ENCODE measurements around the gene USP33. TPM values are rescaled to one million over a fixed set of nuclear protein-coding genes. Genes with fewer than 3 reads are reported as not detected.

Gene USP33
- total RNA-seq, 4 donors from 2014 or later: 126 to 175 (median 142) TPM

DNA sequence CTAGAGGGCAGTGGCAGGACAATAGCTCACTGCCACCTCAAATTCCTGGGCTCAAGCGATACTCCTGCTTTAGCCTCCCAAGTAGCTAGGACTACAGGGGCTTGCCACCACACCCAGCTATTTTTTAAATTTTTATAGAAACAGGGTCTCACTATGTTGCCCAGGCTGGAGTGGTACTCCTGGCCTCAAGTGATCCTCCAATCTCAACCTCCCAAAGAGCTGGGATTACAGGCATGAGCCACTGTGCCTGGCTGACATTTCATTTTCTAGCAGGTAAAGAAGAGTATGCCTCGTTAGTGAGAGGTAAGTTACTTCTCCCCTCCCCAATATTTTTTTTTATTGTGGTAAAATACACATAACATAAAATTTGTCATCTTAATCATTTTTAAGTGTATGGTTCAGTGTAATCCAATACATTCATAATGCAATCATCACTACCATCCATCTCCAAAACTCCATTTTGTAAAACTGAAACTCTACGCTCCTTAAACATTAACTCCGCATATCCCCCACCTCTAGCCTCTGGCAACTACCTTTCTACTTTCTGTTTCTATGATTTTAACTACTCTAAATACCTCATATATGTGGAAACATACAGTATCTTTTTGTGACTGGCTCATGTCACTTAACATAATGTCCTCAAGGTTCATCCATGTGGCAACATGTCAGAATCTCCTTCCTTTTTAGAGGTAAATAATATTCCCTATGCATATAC lies 99.6 kb downstream of the USP33 start:
- TF ChIP-seq, protein P1, sequence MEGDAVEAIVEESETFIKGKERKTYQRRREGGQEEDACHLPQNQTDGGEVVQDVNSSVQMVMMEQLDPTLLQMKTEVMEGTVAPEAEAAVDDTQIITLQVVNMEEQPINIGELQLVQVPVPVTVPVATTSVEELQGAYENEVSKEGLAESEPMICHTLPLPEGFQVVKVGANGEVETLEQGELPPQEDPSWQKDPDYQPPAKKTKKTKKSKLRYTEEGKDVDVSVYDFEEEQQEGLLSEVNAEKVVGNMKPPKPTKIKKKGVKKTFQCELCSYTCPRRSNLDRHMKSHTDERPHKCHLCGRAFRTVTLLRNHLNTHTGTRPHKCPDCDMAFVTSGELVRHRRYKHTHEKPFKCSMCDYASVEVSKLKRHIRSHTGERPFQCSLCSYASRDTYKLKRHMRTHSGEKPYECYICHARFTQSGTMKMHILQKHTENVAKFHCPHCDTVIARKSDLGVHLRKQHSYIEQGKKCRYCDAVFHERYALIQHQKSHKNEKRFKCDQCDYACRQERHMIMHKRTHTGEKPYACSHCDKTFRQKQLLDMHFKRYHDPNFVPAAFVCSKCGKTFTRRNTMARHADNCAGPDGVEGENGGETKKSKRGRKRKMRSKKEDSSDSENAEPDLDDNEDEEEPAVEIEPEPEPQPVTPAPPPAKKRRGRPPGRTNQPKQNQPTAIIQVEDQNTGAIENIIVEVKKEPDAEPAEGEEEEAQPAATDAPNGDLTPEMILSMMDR (IDR thresholded peaks at IDR 0.05; ENCODE audit: low read depth): no peak

DNA sequence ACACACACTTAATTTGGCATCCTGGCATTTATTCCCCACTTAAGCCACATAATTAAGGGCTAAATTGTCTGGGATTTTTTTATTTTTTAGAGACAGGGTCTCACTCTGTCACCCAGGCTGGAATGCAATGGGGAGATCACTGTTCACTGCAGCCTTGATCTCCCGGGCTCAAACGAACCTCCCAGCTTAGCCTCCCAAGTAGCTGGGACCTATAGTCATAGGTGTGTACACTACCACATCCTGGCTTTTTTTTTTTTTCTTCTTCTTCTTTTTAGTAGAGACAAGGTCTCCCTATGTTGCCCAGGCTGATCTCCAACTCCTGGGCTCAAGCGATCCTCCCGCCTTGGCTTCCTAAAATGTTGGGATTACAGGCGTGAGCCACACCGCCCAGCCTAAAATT lies 101.4 kb downstream of the USP33 start:
- TF ChIP-seq, protein P1 (IDR thresholded peaks at IDR 0.05; ENCODE audit: low read depth): no peak

DNA sequence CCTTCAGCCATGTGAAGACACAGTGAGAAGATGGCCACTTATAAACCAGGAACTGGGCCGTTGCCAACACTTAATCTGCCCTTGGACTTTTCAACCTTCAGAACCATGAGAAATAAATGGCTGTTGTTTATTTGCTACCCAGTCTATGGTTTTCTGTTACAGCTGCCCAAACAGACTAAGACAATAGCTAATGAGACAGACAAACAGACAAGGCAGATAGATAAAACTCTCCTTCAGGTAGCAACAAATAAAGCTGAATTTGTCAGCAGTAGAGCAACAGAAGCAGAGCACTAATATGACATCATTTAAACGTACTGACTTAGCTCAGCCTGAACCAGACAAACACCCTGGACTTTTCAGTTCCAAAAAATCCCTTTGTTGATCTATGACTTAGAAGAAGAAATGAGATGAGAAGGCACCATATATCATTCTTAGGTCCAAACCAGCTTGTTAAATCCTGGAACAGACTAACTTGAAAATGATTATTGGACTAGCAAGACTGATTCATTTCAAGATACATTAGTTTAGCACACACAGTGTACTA lies 104.1 kb downstream of the USP33 start:
- TF ChIP-seq, protein P1 (IDR thresholded peaks at IDR 0.05; ENCODE audit: low read depth): no peak

DNA sequence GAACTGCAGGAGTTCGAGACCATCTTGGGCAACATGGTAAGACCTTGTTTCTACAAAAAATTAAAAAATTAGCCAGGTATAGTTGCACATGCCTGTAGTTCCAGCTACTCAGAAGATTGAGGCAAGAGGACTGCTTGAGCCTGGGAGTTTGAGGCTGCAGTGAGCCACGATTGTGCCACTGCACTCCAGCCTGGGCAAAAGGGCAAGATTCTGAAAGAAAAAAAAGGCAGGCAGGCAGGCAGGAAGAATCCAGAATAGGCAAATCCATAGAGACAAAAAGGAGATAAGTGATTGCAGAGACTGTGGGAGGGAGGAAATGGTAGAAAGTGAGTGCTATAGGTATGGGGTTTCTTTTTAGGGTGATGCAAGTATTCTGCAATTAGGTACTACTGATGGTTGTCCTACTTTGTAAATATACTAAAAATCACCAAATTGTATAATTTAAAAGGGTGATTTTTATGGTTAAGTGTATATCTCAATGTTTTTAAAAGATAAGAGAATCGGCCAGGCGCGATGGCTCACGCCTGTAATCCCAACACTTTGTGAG lies 106.6 kb downstream of the USP33 start:
- TF ChIP-seq, protein P1 (IDR thresholded peaks at IDR 0.05; ENCODE audit: low read depth): no peak

DNA sequence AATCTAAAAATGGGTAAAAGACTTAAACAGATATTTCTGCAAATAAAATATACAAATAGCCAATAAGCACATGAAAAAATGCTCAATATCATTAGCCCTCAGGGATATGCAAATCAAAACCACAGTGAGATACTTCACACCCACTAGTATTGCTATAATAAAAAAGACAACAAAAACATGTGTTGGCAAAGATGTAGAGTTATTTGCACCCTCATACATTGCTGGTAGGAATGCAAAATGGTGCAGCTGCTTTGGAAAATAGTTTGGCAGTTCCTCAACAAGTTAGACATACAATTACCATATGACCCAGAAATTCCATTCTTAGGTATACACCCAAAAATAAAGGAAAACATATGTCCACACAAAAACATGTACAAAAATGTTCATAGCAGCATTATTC lies 107.4 kb downstream of the USP33 start:
- TF ChIP-seq, protein P1 (IDR thresholded peaks at IDR 0.05; ENCODE audit: low read depth): no peak

DNA sequence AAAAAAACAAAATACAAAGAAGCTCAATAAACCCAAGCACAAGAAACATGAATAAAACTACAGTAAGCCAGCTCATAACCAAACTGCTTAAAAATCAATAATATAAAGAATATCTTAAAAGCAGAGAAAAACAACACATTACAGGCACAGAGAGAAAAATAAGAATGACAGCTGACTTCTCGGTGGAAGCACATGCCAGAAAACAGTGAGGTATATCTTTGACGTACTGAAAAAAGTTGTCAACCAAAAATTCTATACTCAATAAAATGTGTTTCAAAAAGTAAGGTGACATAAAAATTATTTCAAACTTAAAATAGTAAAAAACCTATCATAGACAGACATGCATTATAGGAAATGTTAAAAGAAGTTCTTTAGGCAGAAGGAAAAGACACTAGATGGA lies 110.5 kb downstream of the USP33 start:
- TF ChIP-seq, protein P1 (IDR thresholded peaks at IDR 0.05; ENCODE audit: low read depth): no peak

Other genes with a start within 250 kb of the USP33 start
- gene ZZZ3, start 77.2 kb downstream of the USP33 start, total RNA-seq: 10 to 100 TPM; 45.7 to 57.7 (median 53.0) TPM
- 10 to 100 TPM; 18.6 to 28.6 (median 23.1) TPM for gene MIGA1, start 19.8 kb upstream of the USP33 start, total RNA-seq
- 10 to 100 TPM; 15.0 to 27.6 (median 23.7) TPM for gene NEXN, start 128.8 kb upstream of the USP33 start, total RNA-seq
- 100 to 1,000 TPM in 1 of 4 donors, 10 to 100 TPM in 3; 82.4 to 118 (median 92.8) TPM for gene FUBP1, start 219.2 kb upstream of the USP33 start, total RNA-seq
- gene DNAJB4, start 245.1 kb upstream of the USP33 start, total RNA-seq: 10 to 100 TPM; 25.7 to 54.0 (median 33.3) TPM

All from subcutaneous adipose tissue (tissue), 4 donors.